GM18858 (cell line): Measurements from ENCODE around the gene GAPVD1.
"Not testable (repeated sequence)": the region's sequence is repeated elsewhere in the genome, so short reads cannot be mapped to it uniquely, and the experiment has no call there.

Experiments
- ATAC-seq: cut with Tn5 transposase; IDR thresholded peaks from one replicate; pipeline ENCODE4 v1.9.1; 2021; ENCODE audit not compliant: unreplicated experiment

The GAPVD1 gene

GRCh38 chr9:125243792-125244260 lies 17.8 kb upstream of the GAPVD1 start:
- ATAC-seq = no peak

- no peak for ATAC-seq
These were observed 15.4 kb upstream of the GAPVD1 start for GRCh38 chr9:125246261-125246667.

- no peak for ATAC-seq
These were observed 7.4 kb upstream of the GAPVD1 start for GRCh38 chr9:125254231-125254630.

GRCh38 chr9:125255781-125256391 lies 5.7 kb upstream of the GAPVD1 start:
- ATAC-seq = no peak

GRCh38 chr9:125258160-125258785 lies 3.4 kb upstream of the GAPVD1 start:
- no peak for ATAC-seq

- no peak for ATAC-seq
These were observed 2.6 kb upstream of the GAPVD1 start for GRCh38 chr9:125258832-125259534.

GRCh38 chr9:125260561-125260960 lies 1.1 kb upstream of the GAPVD1 start:
- ATAC-seq = no peak

- no peak for ATAC-seq
These were observed 817 bp downstream of the GAPVD1 start for GRCh38 chr9:125262294-125262991.

- not testable (repeated sequence) for ATAC-seq
These were observed 2.4 kb downstream of the GAPVD1 start for GRCh38 chr9:125264068-125264467.

- no peak for ATAC-seq
These were observed 6.9 kb downstream of the GAPVD1 start for GRCh38 chr9:125268394-125269013.

GRCh38 chr9:125269014-125269397 lies 7.4 kb downstream of the GAPVD1 start:
- ATAC-seq = no peak

- no peak for ATAC-seq
These were observed 9.5 kb downstream of the GAPVD1 start for GRCh38 chr9:125271081-125271480.

- no peak for ATAC-seq
These were observed 11.1 kb downstream of the GAPVD1 start for GRCh38 chr9:125272697-125273096.

GRCh38 chr9:125276771-125277170 lies 15.1 kb downstream of the GAPVD1 start:
- ATAC-seq = no peak

- ATAC-seq = no peak
These were observed 15.8 kb downstream of the GAPVD1 start for GRCh38 chr9:125277411-125277810.

- ATAC-seq = no peak
These were observed 19.3 kb downstream of the GAPVD1 start for GRCh38 chr9:125280945-125281344.

GRCh38 chr9:125284855-125285254 lies 23.2 kb downstream of the GAPVD1 start:
- ATAC-seq = no peak

- not testable (repeated sequence) for ATAC-seq
These were observed 25.4 kb downstream of the GAPVD1 start for GRCh38 chr9:125286935-125287433.

- ATAC-seq = no peak
These were observed 31.5 kb downstream of the GAPVD1 start for GRCh38 chr9:125293134-125293533.

GRCh38 chr9:125295657-125296056 lies 34.0 kb downstream of the GAPVD1 start:
- ATAC-seq = no peak

- ATAC-seq = no peak
These were observed 35.3 kb downstream of the GAPVD1 start for GRCh38 chr9:125296843-125297372.
